HEK293T (cell line): ENCODE data around the gene PDE4B.

Experiments used
- CTCF ChIA-PET: fragments of 350-600 bp; formaldehyde crosslinking; extraction: SDS; loops from one replicate; lab custom pipeline; 2021; ENCODE audit warnings: antibody characterized with exemption, inconsistent platforms; lab: Yijun Ruan, JAX
- POLR2A ChIA-PET: fragments of 350-600 bp; formaldehyde crosslinking; extraction: SDS; loops from one replicate; lab custom pipeline; 2020; ENCODE audit warnings: antibody characterized with exemption, inconsistent platforms; lab: Yijun Ruan, JAX
- DNase-seq: peaks from one replicate; pipeline ENCODE4 v3.0.0; 2012; ENCODE audit warnings: mixed read lengths; ENCODE audit errors: extremely low spot score
- ARNT ChIP-seq: fragments of 450-650 bp; IDR thresholded peaks from 2 replicates; pipeline ENCODE4 v1.6.1; 2017; ENCODE audit warnings: mild to moderate bottlenecking
- BHLHE40 ChIP-seq: fragments of 450-650 bp; IDR thresholded peaks from 2 replicates; pipeline ENCODE4 v1.6.1; 2016; ENCODE audit warnings: mild to moderate bottlenecking, moderate library complexity, borderline replicate concordance
- CTBP1 ChIP-seq: fragments of 450-650 bp; IDR thresholded peaks from 2 replicates; pipeline ENCODE4 v1.6.1; 2016; ENCODE audit warnings: borderline replicate concordance
- ELF4 ChIP-seq: fragments of 450-650 bp; IDR thresholded peaks from 2 replicates; pipeline ENCODE4 v1.6.1; 2017; ENCODE audit warnings: antibody characterized with exemption
- FOXA1 ChIP-seq: fragments of 450-650 bp; IDR thresholded peaks from 2 replicates; pipeline ENCODE4 v1.6.1; 2016; ENCODE audit warnings: mild to moderate bottlenecking
- FOXK2 ChIP-seq: fragments of 450-650 bp; IDR thresholded peaks from 2 replicates; pipeline ENCODE4 v1.6.1; 2016; ENCODE audit warnings: mild to moderate bottlenecking
- FOXM1 ChIP-seq: fragments of 450-650 bp; IDR thresholded peaks from 2 replicates; pipeline ENCODE4 v1.6.1; 2017; ENCODE audit warnings: mild to moderate bottlenecking, borderline replicate concordance
- HDGF ChIP-seq: fragments of 450-650 bp; IDR thresholded peaks from 2 replicates; pipeline ENCODE4 v1.6.1; 2017; ENCODE audit warnings: antibody characterized with exemption, borderline replicate concordance
- L3MBTL2 ChIP-seq: fragments of 450-650 bp; conservative IDR thresholded peaks from 2 replicates; pipeline ENCODE4 v1.6.1; 2016; ENCODE audit warnings: mild to moderate bottlenecking
- LEF1 ChIP-seq: fragments of 450-650 bp; IDR thresholded peaks from 2 replicates; pipeline ENCODE4 v1.6.1; 2017; ENCODE audit warnings: mild to moderate bottlenecking, borderline replicate concordance
- NFRKB ChIP-seq: fragments of 450-650 bp; IDR thresholded peaks from 2 replicates; pipeline ENCODE4 v1.6.1; 2016; ENCODE audit warnings: mild to moderate bottlenecking, moderate library complexity
- SP1 ChIP-seq: fragments of 450-650 bp; IDR thresholded peaks from 2 replicates; pipeline ENCODE4 v1.6.1; 2017
- SUZ12 ChIP-seq: fragments of 450-650 bp; IDR thresholded peaks from 2 replicates; pipeline ENCODE4 v1.6.1; 2016; ENCODE audit warnings: mild to moderate bottlenecking
- TARDBP ChIP-seq: fragments of 450-650 bp; IDR thresholded peaks from 2 replicates; pipeline ENCODE4 v1.6.1; 2016
- ZNF384 ChIP-seq: fragments of 450-650 bp; IDR thresholded peaks from 2 replicates; pipeline ENCODE4 v1.6.1; 2016
- TF ChIP-seq, protein P1 (sequence below): fragments of 450-650 bp; IDR thresholded peaks from 2 replicates; pipeline ENCODE4 v1.6.1; 2016

PDE4B gene

GRCh38 chr1:66348776-66349175 lies 556.1 kb downstream of the PDE4B start:
- POLR2A ChIA-PET = no interaction called here
- TF ChIP-seq, protein P1, sequence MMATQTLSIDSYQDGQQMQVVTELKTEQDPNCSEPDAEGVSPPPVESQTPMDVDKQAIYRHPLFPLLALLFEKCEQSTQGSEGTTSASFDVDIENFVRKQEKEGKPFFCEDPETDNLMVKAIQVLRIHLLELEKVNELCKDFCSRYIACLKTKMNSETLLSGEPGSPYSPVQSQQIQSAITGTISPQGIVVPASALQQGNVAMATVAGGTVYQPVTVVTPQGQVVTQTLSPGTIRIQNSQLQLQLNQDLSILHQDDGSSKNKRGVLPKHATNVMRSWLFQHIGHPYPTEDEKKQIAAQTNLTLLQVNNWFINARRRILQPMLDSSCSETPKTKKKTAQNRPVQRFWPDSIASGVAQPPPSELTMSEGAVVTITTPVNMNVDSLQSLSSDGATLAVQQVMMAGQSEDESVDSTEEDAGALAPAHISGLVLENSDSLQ = no peak
- no peak for TF ChIP-seq FOXM1
- no peak for TF ChIP-seq FOXA1
- TF ChIP-seq NFRKB = no peak
- no peak for TF ChIP-seq LEF1
- no peak for TF ChIP-seq TARDBP
- TF ChIP-seq FOXK2 = no peak
- TF ChIP-seq ARNT = no peak
- TF ChIP-seq SP1 = no peak
- TF ChIP-seq ZNF384 = no peak
- TF ChIP-seq CTBP1 = no peak
- TF ChIP-seq HDGF = no peak
- no peak for TF ChIP-seq BHLHE40
- no peak for TF ChIP-seq L3MBTL2
- no peak for TF ChIP-seq SUZ12
- no peak for TF ChIP-seq ELF4
- no peak for DNase-seq
- CTCF ChIA-PET = no interaction called here

GRCh38 chr1:66349242-66349641 lies 556.5 kb downstream of the PDE4B start:
- TF ChIP-seq TARDBP = no peak
- TF ChIP-seq FOXK2 = no peak
- no peak for TF ChIP-seq BHLHE40
- CTCF ChIA-PET = no interaction called here
- DNase-seq = no peak
- POLR2A ChIA-PET = no interaction called here

DNA sequence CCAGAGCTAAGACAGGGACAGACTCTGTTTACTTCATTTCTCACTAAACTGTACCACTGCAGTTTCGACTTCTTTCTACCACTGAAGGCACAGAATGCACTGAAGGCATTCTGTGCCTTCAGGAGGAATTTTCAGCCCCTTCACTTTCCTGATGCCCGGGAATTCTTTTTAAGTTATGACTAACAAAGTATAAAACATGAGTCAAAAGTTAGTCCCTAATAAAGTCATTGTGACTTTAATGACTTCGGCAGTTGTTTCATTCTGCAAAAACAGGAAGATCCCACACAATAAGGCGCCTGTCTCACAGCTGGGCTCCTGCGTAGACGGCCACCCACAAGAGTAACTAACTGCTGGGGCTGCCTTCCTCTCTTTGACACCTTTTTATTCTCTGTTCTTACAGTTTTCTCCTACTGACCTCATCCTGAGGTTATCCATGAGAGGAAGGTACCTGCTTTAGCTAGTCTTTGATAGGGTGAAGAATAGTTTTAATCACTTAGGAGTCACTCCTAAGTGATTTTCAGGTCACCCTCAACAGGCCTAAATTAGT lies 557.4 kb downstream of the PDE4B start:
- POLR2A ChIA-PET = no interaction called here

DNA sequence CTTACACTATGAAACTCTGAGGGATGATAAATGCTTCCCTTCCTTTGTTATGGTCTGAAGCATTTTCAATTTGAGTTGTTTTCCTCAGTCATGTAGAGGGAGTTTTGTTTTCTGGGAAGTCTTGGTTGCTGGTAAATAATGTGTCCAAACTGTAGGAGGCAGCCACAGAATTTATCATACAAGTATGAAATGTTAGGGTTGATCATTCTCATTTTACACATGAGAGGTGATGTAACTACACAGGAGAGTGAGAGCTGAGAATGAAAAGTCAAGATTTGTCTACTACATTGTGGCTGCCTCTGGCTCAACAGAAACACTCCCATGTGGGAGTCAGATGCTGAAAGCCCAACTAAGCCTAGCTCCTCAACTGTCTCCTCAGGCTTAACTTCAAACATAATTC lies 558.8 kb downstream of the PDE4B start:
- POLR2A ChIA-PET = no interaction called here
- CTCF ChIA-PET = no interaction called here
- no peak for TF ChIP-seq FOXM1
- DNase-seq = no peak

More for the DNA sequence above, 557.4 kb downstream of the PDE4B start:
- no peak for DNase-seq
- no peak for TF ChIP-seq L3MBTL2
- no peak for TF ChIP-seq ZNF384
- no peak for TF ChIP-seq ELF4
- no peak for TF ChIP-seq FOXM1
- TF ChIP-seq TARDBP = no peak
- TF ChIP-seq, protein P1 = no peak
- no peak for TF ChIP-seq ARNT
- no peak for TF ChIP-seq LEF1
- TF ChIP-seq NFRKB = no peak
- TF ChIP-seq HDGF = no peak
- TF ChIP-seq FOXA1 = no peak
- TF ChIP-seq CTBP1 = no peak
- no peak for TF ChIP-seq BHLHE40
- TF ChIP-seq FOXK2 = no peak
- CTCF ChIA-PET = interaction anchor here (0.7 kb wide), 1 partner anchor 17 kb away, joined by 3 read pairs; no protein-coding TSS in a partner anchor

- TF ChIP-seq TARDBP = no peak
- TF ChIP-seq HDGF = no peak
- no peak for TF ChIP-seq BHLHE40
- no peak for TF ChIP-seq L3MBTL2
- TF ChIP-seq ZNF384 = no peak
- no peak for TF ChIP-seq FOXK2
- TF ChIP-seq ELF4 = no peak
- TF ChIP-seq, protein P1 = no peak
- no peak for TF ChIP-seq SP1
- TF ChIP-seq LEF1 = no peak
- no peak for TF ChIP-seq ARNT
- no peak for DNase-seq
- ChIA-PET CTCF (no interaction called here), POLR2A (no interaction called here)
These were observed 559.2 kb downstream of the PDE4B start for GRCh38 chr1:66351913-66352312.

GRCh38 chr1:66352792-66353191 lies 560.1 kb downstream of the PDE4B start:
- TF ChIP-seq ZNF384 = no peak
- POLR2A ChIA-PET = no interaction called here
- no peak for DNase-seq
- CTCF ChIA-PET = no interaction called here

- DNase-seq = no peak
- ChIA-PET CTCF (no interaction called here), POLR2A (no interaction called here)
- TF ChIP-seq FOXM1 (no peak), FOXK2 (no peak), ELF4 (no peak), FOXA1 (no peak), CTBP1 (no peak), TARDBP (no peak), ARNT (no peak), SP1 (no peak), L3MBTL2 (no peak), ZNF384 (no peak), SUZ12 (no peak), HDGF (no peak), NFRKB (no peak), BHLHE40 (no peak), LEF1 (no peak)
- TF ChIP-seq, protein P1 = no peak
These were observed 560.6 kb downstream of the PDE4B start for GRCh38 chr1:66353257-66353656.
